ENCODE data around the gene PKP4.

DNA sequence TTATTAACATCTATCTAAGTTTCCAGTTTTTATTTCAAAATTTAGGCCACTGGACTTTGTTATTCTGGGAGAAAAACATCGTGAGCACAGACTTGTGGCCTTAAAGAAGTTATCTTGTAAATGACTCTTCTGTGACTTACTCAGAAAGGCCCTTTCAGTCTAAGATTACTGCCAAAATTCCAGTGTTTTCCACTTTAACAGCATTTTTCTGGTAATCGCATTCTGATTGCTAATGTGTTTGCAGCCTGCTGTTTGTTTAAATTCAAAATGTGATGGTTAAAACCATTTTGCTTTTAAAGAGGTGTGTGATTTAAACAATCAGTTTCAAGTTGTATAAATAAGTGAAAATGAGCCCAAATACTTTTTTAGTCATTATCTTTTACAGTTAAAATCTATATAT lies 201.6 kb downstream of the PKP4 start:
- TF ChIP-seq POLR2A (IDR thresholded peaks at IDR 0.05) = no peak
- no peak for TF ChIP-seq CTCF (IDR thresholded peaks at IDR 0.05)
